DND-41 (cell line): ENCODE results near the gene RAB7B.

Experiments used
- CTCF ChIP-seq: IDR thresholded peaks from 2 replicates; pipeline ENCODE4 v1.5.1; 2012; ENCODE audit warnings: borderline replicate concordance, low read length, moderate library complexity, mild to moderate bottlenecking; ENCODE audit not compliant: poor library complexity, severe bottlenecking; ENCODE audit errors: extremely low read depth
- EZH2 ChIP-seq: IDR thresholded peaks from 3 replicates; pipeline ENCODE4 v1.6.1; 2012; ENCODE audit warnings: borderline replicate concordance, low read depth, mild to moderate bottlenecking, moderate library complexity, low read length, inconsistent platforms; ENCODE audit not compliant: severe bottlenecking

DNA sequence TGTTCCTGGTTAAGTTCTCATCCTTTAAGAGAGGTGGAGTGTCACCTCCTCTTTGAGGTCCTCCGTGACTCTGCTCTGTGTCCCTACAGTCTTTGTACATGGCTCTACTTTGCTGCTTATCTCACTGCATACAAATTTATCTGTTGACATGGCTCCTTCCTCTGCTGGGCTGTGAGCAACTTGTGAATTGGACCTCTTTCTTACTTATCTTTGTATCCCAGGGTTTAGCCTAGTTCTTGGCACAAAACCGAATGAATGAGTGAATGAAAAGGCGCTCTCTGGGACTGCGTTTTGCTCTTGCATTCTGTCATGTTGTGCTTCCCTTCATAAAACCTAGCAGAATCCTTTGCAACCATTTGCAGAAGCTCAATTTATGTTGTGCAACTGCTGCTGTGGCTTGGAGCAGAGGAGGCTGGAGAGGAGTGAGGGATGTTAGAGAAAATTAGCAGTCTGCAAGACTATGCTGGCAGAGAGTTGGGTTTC lies 72.4 kb downstream of the RAB7B start:
- TF ChIP-seq CTCF (no peak), EZH2 (no peak)
